Endothelial cell of umbilical vein (primary cell): ENCODE results near the gene MESP1. TPM values are rescaled to one million over a fixed set of nuclear protein-coding genes. Genes with fewer than 3 reads are reported as not detected.

Experiments used
- BruUV-seq: library from RNA; stranded (reverse); fragments of 400-500 nt; replicated peaks from 2 replicates; lab custom pipeline; 2021; lab: Mats Ljungman, UMichigan
- CTCF ChIA-PET: fragments of 300-600, 350-600 bp; sonication (Branson Sonifier 250); formaldehyde crosslinking; loops from one replicate; lab custom pipeline; 2021; ENCODE audit warnings: antibody characterized with exemption, inconsistent platforms; lab: Charles Lee
- POLR2A ChIA-PET: fragments of 300-600, 350-600 bp; sonication (Branson Sonifier 250); formaldehyde crosslinking; loops from one replicate; lab custom pipeline; 2021; ENCODE audit warnings: antibody characterized with exemption, inconsistent platforms; lab: Charles Lee
- DNase-seq: peaks from one replicate; pipeline ENCODE4 v3.0.0-alpha.2; 2011; ENCODE audit warnings: low read depth, low spot score
- FAIRE-seq: peaks from 2 replicates; lab custom pipeline; 2011; peaks lifted over from hg19 to GRCh38; lab: Jason Lieb, UNC
- H2AFZ ChIP-seq: 2 replicates; pipeline ENCODE4 v1.6.0; 2012; ENCODE audit warnings: low read depth, low read length, control low read depth, inconsistent platforms
- H3K27ac ChIP-seq: 2 replicates; pipeline ENCODE4 v1.5.1; 2011; ENCODE audit warnings: low read depth, mild to moderate bottlenecking, control low read depth, low read length, moderate library complexity; ENCODE audit not compliant: insufficient read depth
- H3K27me3 ChIP-seq, 2 experiments: 2 replicates each; pipeline versions ENCODE4 v1.6.0 to v1.6.1; 2011; ENCODE audit warnings: low read length in 2 of 2, mixed read lengths in 1 of 2; ENCODE audit not compliant: control insufficient read depth in 2 of 2, insufficient read depth in 2 of 2
- H3K36me3 ChIP-seq, 2 experiments: 2 replicates in 1 of 2; 3 replicates in 1 of 2; pipeline ENCODE4 v1.5.1; 2011; ENCODE audit warnings: low read length in 2 of 2, mild to moderate bottlenecking in 1 of 2, moderate library complexity in 1 of 2; ENCODE audit not compliant: control insufficient read depth in 2 of 2, insufficient read depth in 2 of 2; ENCODE audit errors: extremely low read depth in 1 of 2
- H3K4me1 ChIP-seq: 3 replicates; pipeline ENCODE4 v1.5.1; 2011; ENCODE audit warnings: mild to moderate bottlenecking, low read length; ENCODE audit not compliant: control insufficient read depth, insufficient read depth; ENCODE audit errors: extremely low read depth
- H3K4me2 ChIP-seq: 2 replicates; pipeline ENCODE4 v1.6.1; 2011; ENCODE audit warnings: low read length, control low read depth, mixed read lengths; ENCODE audit not compliant: insufficient read depth
- H3K4me3 ChIP-seq, 3 experiments: fragments of 200-600 bp in 1 of 3; sonication (generic), shearing (Covaris generic) in 1 of 3; replicated peaks in 1 of 3; 2 replicates each; pipeline ENCODE4 v1.5.1; 2011 to 2016; ENCODE audit warnings: control low read depth in 3 of 3, low read length in 3 of 3, mild to moderate bottlenecking in 2 of 3, inconsistent platforms in 1 of 3, low read depth in 1 of 3, moderate library complexity in 1 of 3; ENCODE audit not compliant: insufficient read depth in 1 of 3
- H3K79me2 ChIP-seq: 2 replicates; pipeline ENCODE4 v1.6.0; 2012; ENCODE audit warnings: low read length, inconsistent platforms; ENCODE audit not compliant: control insufficient read depth, insufficient read depth
- H3K9ac ChIP-seq: replicated peaks from 2 replicates; pipeline ENCODE3; 2011; ENCODE audit warnings: low read length, control low read depth; ENCODE audit not compliant: insufficient read depth; ENCODE audit errors: extremely low read depth
- H3K9me1 ChIP-seq: replicated peaks from 3 replicates; pipeline ENCODE4 v1.6.0; 2011; ENCODE audit warnings: mild to moderate bottlenecking, low read length; ENCODE audit not compliant: control insufficient read depth, insufficient read depth; ENCODE audit errors: extremely low read depth
- H3K9me3 ChIP-seq: replicated peaks from 2 replicates; pipeline ENCODE4 v1.5.1; 2012; ENCODE audit warnings: low read length, inconsistent platforms; ENCODE audit not compliant: control insufficient read depth, insufficient read depth
- H4K20me1 ChIP-seq: replicated peaks from 2 replicates; pipeline ENCODE3; 2011; ENCODE audit warnings: mild to moderate bottlenecking, low read length; ENCODE audit not compliant: control insufficient read depth, insufficient read depth; ENCODE audit errors: extremely low read depth
- CTCF ChIP-seq, 2 donors: IDR thresholded peaks; 1 replicate in 1 of 2; 2 replicates in 1 of 2; pipeline ENCODE4 v1.5.1; 2011; ENCODE audit warnings: low read length in 2 of 2, mild to moderate bottlenecking in 2 of 2, moderate library complexity in 2 of 2, control low read depth in 1 of 2, inconsistent platforms in 1 of 2, low read depth in 1 of 2; ENCODE audit not compliant: insufficient read depth in 1 of 2; ENCODE audit errors: extremely low read depth in 1 of 2
- EZH2 ChIP-seq: IDR thresholded peaks from 2 replicates; pipeline ENCODE4 v1.6.1; 2012; ENCODE audit warnings: borderline replicate concordance, low read depth, mild to moderate bottlenecking, moderate library complexity, low read length, inconsistent platforms; ENCODE audit not compliant: severe bottlenecking
- FOS ChIP-seq: IDR thresholded peaks from 2 replicates; pipeline ENCODE4 v1.6.1; 2011; ENCODE audit warnings: mild to moderate bottlenecking, low read length, moderate library complexity, borderline replicate concordance; ENCODE audit not compliant: insufficient read depth
- GATA2 ChIP-seq: IDR thresholded peaks from 2 replicates; pipeline ENCODE4 v1.7.0; 2011; ENCODE audit warnings: low read depth, mild to moderate bottlenecking, moderate library complexity, mixed read lengths, low read length; ENCODE audit not compliant: insufficient read length, insufficient read depth
- JUN ChIP-seq: IDR thresholded peaks from 2 replicates; pipeline ENCODE4 v1.6.1; 2011; ENCODE audit warnings: borderline replicate concordance, low read depth; ENCODE audit not compliant: insufficient read length, insufficient read depth
- MYC ChIP-seq: IDR thresholded peaks from one replicate; pipeline ENCODE4 v1.6.1; 2011; ENCODE audit warnings: mild to moderate bottlenecking, low read depth, low read length
- POLR2A ChIP-seq: IDR thresholded peaks from 2 replicates; pipeline ENCODE4 v1.6.1; 2012; ENCODE audit warnings: low read depth, mild to moderate bottlenecking, control low read depth, low read length
- POLR2AphosphoS5 ChIP-seq: IDR thresholded peaks from 2 replicates; pipeline ENCODE4 v1.6.1; 2012; ENCODE audit warnings: low read depth, mild to moderate bottlenecking, control low read depth, low read length, moderate library complexity; ENCODE audit not compliant: insufficient read depth
- dilution Hi-C: fragments of 300-500 bp; cut with MboI; formaldehyde crosslinking; loops from one replicate; pipeline ENCODE4 v1.15.0; 2019; ENCODE audit warnings: low sequenced_read_pairs; ENCODE audit not compliant: extremely low pct_ligation_motif_present
- intact Hi-C: fragments of 100-400 bp; cut with micrococcal nuclease; formaldehyde crosslinking; loops from one replicate; pipeline ENCODE4 v1.10.0; 2022
- polyA plus RNA-seq, 4 experiments: library from polyadenylated mRNA; depleted of rRNA in 3 of 4; stranded (reverse) in 3 of 4; unstranded in 1 of 4; fragments of >200 nt; gene quantifications; 2 replicates each; pipeline versions ENCODE4 v1.2.1 to v1.2.3, GENCODE V29; 2011 to 2012; ENCODE audit warnings: missing spikeins in 1 of 4
- total RNA-seq: library from RNA; stranded (reverse); gene quantifications from 2 replicates; pipeline ENCODE4 v1.2.3, GENCODE V29; 2021
- TF ChIP-seq, protein P1 (sequence below): IDR thresholded peaks from 2 replicates; pipeline ENCODE4 v1.6.1; 2011; ENCODE audit not compliant: insufficient read depth, insufficient read length

The MESP1 gene
- total and polyA plus RNA-seq, 2 donors (not counting 3 experiments of a cell fraction or from before 2014, with no cell fraction given), result 0.68 to 1.7 TPM

GRCh38 chr15:89732451-89733172 is 18.4 kb downstream of the MESP1 start:
- Histone ChIP-seq H3K27me3 (peaks cover 26 to 27% of the 10 kb centered on the region in 2 experiments), H3K9me1 (no peaks in the 10 kb centered on the region), H3K4me3 (no peak overlapping the region), H3K9ac (no peak overlapping the region), H3K79me2 (no peaks in the 10 kb centered on the region), H3K4me1 (no peaks in the 10 kb centered on the region), H3K36me3 (no peaks in the 10 kb centered on the region), H4K20me1 (no peaks in the 10 kb centered on the region), H3K9me3 (no peaks in the 10 kb centered on the region), H3K27ac (no peak overlapping the region), H2AFZ (no peak overlapping the region), H3K4me2 (no peak overlapping the region)
- no peak for DNase-seq
- CTCF ChIA-PET, result interaction anchor here (1.0 to 1.4 kb wide), 2 partner anchors 8 to 144 kb away, joined by 3 to 6 read pairs; no protein-coding TSS in a partner anchor
- no peak for FAIRE-seq
- no peak for TF ChIP-seq EZH2
- no peak for TF ChIP-seq CTCF (IDR thresholded peaks at IDR 0.05; ENCODE audit: extremely low read depth in 1 of 2, insufficient read depth in 1 of 2, low read depth in 1 of 2, low read length in 2 of 2)
- intact Hi-C loops, result no loop called here
- dilution Hi-C loops, result no loop called here
- POLR2A ChIA-PET, result no interaction called here
- BruUV-seq, result no TSS peak

DNA sequence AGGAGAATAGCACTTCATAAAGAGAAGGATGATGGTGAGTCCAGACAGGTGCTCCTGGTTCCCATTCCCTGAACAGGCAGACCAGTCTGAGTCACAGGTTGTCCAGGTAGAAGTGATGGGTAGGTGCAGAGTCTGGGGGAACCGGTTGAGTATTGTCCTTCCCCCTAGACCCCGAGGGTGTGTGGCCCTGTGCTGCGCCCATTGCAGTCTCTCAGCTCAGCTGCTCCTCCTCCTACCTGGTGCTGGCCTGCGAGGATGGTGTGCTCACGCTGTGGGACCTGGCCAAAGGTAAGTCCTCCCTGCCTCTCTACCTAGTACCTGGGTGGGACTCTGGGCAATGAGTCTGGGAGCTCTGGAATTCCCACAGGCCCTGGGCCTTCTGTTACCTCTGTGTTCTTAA is 19.8 kb downstream of the MESP1 start:
- Histone ChIP-seq H3K9me1 (no peaks in the 10 kb centered on the region), H3K27ac (no peak overlapping the region), H2AFZ (no peak overlapping the region), H3K4me1 (no peaks in the 10 kb centered on the region), H4K20me1 (no peaks in the 10 kb centered on the region), H3K4me2 (no peak overlapping the region), H3K36me3 (no peaks in the 10 kb centered on the region), H3K79me2 (no peaks in the 10 kb centered on the region), H3K9me3 (no peaks in the 10 kb centered on the region), H3K4me3 (no peak overlapping the region), H3K9ac (no peak overlapping the region), H3K27me3 (peaks cover 27% of the 10 kb centered on the region in 2 experiments)
- ChIA-PET CTCF (interaction anchor here (0.7 to 1.4 kb wide), 3 partner anchors 9 to 145 kb away, joined by 3 to 6 read pairs (median 3); no protein-coding TSS in a partner anchor), POLR2A (no interaction called here)
- intact Hi-C loops, result no loop called here
- DNase-seq, result no peak
- TF ChIP-seq POLR2AphosphoS5 (no peak), POLR2A (no peak), EZH2 (no peak), FOS (no peak), CTCF (IDR thresholded peaks at IDR 0.05; ENCODE audit: extremely low read depth in 1 of 2, insufficient read depth in 1 of 2, low read depth in 1 of 2, low read length in 2 of 2) (no peak), MYC (no peak), GATA2 (no peak), JUN (no peak)
- TF ChIP-seq, protein P1, sequence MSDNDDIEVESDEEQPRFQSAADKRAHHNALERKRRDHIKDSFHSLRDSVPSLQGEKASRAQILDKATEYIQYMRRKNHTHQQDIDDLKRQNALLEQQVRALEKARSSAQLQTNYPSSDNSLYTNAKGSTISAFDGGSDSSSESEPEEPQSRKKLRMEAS, result no peak
- FAIRE-seq, result no peak
- BruUV-seq, result no TSS peak
- dilution Hi-C loops, result no loop called here
